ENCODE measurements around the gene GGTLC2.
"Not testable (repeated sequence)": the region's sequence is repeated elsewhere in the genome, so short reads cannot be mapped to it uniquely, and the experiment has no call there.

Gene GGTLC2

DNA sequence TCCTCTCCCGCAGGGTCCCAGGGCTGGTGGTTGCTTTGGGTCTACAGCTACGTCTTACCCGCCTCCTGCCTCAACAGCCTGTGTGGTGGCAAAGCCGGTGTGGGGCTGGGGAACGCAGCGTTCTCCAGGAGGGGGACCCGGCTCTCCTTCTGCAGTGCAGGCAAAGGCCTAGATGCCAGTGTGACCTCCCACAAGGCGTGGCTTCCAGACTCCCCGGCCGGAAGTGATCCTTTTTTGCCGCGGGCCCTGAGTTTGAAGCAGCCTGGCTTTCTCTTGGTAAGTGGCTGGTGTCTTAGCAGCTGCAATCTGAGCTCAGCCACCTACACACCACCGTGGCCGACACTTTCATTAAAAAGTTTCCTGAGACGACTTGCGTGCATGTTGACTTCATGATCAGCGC is 6.1 kb upstream of the GGTLC2 start:
- DNase-seq (ENCODE audit: low read depth in 2 of 2), result not testable (repeated sequence)

DNA sequence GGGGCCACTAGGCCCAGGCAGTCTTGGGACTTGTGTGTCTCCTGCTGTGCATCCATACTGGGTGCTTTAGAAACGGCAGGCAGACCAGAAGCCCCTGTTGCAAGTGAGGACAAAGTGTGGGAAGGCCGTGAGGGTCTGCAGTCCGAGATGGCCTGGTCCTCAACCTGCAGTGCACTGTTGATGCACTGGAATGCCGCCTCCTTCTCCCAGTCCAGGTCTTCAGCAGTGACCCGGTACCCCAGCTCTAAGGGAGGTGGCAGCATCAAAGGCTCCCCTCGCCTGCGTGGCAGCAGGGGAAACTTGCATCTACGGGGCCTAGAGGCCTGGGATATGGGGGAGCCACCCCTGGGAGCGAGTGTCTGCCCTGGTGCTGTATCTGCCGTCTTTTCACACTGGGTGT is 2.2 kb upstream of the GGTLC2 start:
- DNase-seq (ENCODE audit: low read depth in 2 of 2), result not testable (repeated sequence)

DNA sequence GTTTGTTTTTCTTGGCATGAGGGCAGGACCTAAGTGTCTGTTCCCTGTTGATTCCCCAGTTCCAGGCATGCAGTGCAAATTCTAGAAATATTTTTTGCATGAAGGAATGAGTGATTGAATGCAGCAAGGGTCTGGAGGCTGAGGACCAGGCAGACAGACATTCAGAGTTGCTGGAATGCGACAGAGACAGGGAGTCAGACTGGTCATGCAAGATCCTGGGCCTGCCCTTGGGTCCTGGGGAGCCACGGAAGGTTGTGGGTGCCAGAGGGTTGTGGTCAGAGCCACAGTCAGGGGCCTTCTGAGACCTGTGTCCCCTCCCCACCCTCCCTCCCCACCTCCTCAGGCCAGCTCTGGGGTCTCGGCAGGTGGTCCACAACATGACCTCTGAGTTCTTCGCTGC is 1.6 kb downstream of the GGTLC2 start:
- DNase-seq (ENCODE audit: low read depth in 2 of 2), result not testable (repeated sequence)

DNA sequence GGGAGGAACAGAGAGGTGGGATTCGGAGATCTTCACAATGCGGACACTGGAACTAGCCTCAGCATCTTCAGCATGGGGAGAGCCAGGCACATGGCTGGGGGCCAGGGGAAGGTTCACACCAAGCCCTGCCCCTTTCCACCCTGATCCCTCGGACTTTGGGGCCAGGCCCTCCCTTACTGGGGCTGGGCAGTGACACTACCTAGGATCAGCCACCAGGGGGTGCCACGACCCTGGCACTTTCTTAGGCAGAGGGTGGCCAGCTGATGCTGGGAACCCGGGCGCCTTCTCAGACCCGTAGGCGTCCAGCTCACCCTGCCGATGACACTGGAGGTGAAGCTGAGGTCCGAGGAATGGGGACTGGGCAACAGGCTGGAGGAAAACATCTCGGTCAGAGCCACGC is 3.5 kb downstream of the GGTLC2 start:
- DNase-seq (ENCODE audit: low read depth in 2 of 2), result not testable (repeated sequence)

DNA sequence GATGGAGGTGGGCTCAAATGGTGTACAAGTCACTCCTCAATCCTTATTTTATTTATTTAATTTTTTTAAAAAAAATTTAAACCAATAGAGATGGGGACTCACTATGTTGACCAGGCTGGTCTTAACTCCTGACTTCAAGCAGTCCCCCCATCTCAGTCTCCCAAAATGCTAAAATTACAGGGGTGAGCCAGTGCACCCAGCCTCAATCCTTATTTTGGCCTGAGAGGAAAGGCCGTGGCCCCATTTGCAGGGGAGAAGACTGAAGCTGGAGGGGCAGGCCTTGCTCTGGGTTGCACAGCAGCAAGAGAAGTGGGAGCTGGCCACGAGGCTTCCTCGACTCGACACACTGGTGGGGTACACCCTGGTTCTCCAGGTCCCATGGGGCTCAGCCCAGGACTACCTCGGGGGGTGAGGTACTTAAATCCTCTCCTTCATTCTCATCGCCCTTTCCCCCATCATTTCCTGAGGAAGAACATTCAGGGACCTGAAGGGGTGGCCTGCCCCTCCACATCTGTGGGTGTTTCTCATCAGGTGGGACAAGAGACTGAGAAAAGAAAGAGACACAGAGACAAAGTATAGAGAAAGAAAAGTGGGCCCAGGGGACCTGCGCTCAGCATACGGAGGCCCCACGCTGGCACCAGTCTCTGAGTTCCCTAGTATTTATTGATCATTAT is 4.6 kb downstream of the GGTLC2 start:
- not testable (repeated sequence) for DNase-seq (ENCODE audit: low read depth in 2 of 2)

DNA sequence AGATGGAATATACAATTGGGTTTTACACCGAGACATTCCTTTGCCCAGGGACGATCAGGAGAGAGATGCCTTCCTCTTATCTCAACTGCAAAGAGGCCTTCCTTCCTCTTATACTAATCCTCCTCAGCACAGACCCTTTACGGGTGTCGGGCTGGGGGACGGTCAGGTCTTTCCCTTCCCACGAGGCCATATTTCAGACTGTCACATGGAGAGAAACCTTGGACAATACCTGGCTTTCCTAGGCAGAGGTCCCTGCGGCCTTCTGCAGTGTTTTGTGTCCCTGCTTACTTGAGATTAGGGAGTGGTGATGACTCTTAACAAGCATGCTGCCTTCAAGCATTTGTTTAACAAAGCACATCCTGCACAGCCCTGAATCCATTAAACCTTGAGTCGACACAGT is 5.3 kb downstream of the GGTLC2 start:
- DNase-seq (ENCODE audit: low read depth in 2 of 2), result not testable (repeated sequence)

DNA sequence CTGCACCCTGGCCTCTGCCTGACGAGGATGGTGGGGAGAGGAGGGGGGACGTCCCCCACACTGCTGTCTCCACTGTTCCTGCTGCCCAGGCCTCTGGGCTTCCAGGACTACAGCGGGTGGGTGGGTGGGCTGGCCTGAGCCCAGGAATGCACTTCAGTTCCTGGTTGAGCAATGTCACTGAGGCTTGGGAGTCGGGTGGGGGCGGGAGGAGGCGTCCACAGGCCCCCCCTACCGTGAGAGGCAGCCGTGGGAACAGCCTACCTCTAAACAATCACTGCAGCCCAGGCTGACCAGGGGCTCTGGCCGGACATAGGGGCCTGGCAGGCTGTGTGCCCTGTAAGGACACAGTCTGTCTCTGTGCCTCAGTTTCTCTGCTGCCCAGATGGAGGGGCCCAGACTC is 6.0 kb downstream of the GGTLC2 start:
- DNase-seq (ENCODE audit: low read depth in 2 of 2), result not testable (repeated sequence)

DNA sequence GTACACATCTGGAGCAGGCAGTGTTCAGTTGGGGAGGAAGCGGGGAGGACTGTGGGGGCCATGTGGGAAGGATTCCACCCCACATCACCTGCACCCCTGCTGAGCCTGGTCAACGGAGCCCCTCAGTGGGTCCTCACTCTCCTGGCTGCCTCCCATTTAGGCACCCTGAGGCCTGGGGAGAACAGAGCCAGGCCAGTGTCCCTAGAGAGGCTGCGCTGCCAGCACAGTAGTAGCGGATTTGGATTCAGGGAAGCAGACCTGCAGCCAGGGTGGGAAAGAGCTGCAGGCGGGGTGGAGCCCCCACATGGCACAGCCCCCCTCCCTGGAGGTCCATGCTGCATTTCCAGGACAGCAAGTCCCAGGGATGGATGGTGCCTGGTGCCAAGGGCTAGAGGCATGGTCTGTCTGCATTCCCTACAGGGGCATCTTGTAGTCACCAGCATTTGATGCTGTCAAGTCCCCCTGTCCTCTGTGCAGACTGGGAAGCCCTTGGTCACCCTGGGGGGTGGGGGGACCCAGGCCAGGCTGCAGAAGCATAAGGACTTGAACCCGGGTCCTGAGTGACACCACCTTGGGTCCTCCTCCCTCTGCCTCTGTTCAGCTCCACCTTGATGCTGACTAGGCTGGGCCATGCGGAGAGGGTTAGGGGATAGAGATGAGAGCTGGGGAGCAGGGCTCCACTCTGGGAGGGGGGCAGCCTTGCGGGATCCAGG is 6.5 kb downstream of the GGTLC2 start:
- DNase-seq (ENCODE audit: low read depth in 2 of 2), result not testable (repeated sequence)

DNA sequence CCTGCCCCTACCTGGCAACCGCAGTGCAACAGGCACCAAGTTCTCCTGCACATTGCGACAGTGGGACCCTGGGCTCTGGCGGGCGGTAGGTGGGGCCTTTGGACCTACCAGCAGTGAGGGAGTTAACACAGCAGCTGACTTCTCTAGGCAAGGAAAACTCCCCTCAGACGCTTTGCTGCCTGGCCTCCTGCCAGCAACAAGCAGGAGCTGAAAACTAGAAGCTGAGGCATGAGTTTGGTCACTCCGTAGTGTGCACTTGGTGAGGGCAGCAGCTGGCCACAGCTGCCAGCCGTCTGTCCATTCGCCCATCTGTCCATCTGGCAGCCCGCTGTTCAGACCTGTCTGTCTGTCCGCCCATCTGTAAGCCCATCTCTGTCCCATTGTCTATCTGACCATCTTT is 7.2 kb downstream of the GGTLC2 start:
- not testable (repeated sequence) for DNase-seq (ENCODE audit: low read depth in 2 of 2)

DNA sequence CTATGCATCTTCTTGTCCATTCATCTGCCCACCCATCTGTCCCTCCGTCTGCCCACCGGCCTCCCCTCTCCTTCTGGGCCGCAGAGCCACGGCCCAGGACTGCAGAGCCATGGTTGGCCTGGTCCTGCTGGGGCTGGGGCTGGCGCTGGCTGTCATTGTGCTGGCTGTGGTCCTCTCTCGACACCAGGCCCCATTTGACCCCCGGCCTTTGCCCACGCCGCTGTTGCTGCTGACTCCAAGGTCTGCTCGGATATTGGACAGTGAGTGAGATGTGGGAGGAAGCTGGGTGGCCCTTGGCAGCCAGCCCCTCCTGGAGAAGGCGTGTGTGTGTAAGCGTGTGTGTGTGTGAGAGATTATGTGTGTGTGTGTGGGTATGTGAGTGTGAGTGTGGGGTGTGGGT is 7.7 kb downstream of the GGTLC2 start:
- not testable (repeated sequence) for DNase-seq (ENCODE audit: low read depth in 2 of 2)

DNA sequence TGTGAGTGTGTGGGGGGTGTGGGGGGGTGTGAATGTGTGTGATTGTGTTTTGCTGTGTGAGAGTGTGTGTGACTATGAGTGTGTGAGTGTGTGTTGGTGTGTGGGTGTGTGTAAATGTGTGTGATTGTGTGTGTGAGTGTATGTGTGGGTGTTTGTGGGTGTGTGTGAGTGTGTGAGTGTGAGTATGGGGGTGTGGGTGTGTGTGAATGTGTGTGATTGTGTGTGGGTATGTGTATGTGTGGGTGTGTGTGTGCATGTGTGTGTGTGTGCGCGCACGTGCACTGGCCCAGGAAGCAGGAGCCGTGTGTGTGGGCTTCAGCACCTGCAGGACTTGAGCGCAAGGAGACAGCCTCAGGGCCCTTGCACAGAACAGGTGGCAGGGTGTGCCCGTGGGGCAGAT is 8.2 kb downstream of the GGTLC2 start:
- not testable (repeated sequence) for DNase-seq (ENCODE audit: low read depth in 2 of 2)

DNA sequence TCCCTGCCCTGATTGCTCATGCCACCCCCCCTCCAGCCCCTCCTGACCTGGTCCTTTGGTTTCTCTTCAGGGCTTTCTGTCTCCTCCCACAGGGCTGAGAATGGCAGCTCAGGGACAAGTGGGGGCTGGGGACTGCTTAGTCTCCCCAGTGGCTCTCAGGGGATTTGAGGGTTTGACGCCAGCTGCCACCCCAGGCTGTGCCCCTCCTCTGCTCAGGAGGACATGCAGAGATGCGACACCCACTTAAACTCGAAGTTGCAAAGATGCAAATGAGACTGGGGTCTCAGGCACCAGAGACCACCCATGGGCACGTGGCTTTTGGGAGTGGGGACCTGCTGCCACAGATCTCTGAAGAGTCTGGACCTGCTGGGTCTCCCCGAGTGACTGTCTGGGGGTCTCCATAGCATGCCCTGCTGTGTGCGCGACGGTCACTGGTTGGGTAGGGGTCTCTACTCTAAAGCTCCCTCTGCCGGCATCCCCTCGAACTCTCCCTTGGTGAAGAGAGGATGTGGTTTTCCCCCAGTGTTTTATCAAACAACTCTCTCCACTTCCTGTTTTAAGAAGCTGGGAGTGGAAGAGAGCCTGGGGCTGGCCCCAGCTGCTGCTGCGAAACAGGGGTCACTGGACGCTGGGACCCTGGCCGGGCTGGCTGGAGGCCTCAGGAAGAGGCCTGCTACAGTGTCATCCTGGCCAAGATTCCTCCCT is 9.4 kb downstream of the GGTLC2 start:
- DNase-seq (ENCODE audit: low read depth in 2 of 2), result not testable (repeated sequence)

DNA sequence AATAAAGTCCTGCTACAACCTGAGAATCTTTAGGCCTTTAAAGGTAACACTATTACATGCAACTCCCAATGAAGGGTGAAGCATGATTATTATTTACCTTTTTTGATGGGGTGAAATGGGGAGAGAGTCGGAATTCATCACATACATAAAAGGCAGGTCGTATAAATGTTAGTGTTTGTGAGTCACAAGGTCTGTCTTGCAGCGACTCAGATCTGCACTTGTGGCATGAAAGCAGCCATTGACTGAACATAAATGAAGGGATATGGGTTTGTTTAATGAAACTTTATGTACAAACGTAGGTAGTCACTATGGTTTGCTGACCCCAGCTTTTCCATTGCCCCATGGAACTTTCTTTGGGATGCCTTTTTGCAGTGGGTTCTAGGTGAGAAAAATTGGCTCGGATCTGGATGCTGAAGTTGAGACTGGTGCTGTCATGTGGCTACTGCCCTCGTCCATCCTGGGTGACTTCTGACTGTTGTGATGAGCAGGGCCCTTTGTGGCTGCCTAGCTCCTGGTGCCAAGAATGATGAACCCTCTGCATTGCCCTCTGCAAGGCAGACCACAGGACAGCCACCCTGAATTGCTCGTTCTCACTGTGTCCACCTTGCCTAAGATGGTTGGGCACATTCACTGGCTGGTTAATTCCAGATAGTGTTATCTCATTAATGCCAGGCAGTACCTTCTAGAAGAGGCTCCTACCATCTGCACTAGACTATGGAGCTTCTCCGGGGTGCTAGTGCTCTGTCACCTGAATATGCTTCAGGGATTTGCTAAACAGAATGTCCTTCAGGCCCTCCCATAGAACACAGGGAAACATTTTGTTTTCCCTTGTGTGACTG is 11.3 kb downstream of the GGTLC2 start:
- no peak for DNase-seq (ENCODE audit: low read depth in 2 of 2)

DNA sequence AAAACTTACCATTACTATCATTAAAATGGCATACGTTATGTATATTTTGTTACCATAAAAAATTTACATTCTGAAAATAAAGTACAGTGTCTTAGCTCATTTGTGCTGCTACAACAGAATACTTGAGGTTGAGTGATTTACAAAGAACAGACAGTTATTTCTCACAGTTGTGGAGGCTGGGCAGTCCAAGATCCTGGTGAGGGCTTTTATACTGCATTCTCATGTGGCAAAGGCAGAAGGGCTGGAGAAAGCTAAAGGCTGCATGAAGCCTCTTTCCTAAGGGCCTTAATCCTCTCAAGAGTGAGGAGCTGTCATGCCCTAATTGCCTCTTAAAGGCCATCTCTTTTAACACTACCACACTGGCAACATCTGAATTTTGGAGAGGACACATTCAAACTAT is 13.3 kb downstream of the GGTLC2 start:
- DNase-seq (ENCODE audit: low read depth in 2 of 2), result no peak

DNA sequence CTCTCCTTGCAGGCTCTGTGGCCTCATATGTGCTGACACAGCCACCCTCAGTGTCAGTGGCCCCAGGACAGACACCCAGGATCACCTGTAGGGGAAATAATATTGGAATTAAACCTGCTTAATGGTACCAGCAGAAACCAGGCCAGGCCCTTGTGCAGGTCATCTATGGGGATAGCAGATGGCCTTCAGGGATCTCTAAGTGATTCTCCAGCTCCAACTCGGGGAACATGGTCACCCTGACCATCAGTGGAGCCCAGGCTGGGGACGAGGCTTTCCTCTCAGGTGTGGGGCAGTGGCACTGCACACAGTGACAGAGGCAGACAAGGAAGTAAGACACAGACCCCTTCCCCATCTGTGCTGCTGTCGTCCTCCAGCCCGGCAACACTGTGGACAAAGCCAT is 16.9 kb downstream of the GGTLC2 start:
- DNase-seq (ENCODE audit: low read depth in 2 of 2), result no peak

DNA sequence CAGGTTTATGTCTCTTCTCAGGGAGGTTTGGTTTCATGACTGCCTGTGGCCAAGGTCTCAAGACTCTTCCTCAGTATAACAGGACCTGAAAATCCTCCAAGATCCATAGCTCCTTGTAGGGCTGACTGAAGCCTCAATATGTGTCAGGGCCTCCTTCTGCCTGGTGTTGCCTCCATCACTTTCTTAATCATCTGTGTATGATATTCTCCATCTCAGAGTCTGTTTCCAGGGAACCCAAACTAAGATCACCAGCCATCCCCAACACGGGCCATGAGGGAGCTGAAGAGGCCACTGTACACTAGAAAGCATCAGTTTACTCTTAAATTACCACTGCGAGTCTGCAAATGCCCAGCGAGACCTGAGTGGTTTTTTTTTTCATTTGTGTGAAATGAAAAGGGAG is 17.7 kb downstream of the GGTLC2 start:
- DNase-seq (ENCODE audit: low read depth in 2 of 2), result no peak

DNA sequence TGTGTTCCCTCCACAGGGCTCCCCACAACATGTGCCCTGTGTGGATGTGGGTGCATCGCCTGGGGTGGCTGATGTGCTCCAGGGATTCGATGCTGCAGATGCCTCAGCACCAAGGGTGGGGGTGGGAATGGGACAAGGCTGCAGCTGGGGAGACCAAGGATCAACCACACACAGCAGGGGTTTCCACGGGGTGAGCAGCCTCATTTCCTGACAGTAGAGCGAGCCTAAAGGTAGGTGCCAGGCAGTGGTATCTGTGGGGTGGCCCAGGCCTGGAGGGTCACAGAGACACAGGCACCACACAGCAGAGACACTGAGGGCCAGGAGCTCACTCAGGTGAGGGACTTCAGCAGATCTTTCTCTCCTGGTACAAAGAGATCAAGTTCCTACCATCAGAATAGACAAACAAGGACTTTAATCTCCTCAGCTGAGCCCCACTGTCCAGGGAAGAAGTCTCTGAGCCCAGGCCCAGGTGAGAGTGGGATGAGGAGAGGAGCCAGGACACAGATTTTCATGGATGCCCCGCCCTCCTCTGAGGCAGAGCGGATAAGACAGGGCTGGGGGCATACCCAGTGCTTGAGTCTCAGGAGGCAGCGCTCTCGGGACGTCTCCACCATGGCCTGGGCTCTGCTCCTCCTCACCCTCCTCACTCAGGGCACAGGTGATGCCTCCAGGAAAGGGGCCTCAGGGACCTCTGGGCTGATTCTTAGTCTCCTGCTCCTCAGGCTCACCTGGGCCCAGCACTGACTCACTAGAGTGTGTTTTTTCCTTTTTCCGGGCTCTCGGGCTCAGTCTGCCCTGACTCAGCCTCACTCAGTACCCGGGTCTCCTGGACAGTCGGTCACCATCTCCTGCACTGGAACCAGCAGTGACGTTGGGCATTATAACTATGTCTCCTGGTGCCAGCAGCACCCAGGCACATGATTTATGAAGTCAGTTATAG is 19.7 kb downstream of the GGTLC2 start:
- DNase-seq (ENCODE audit: low read depth in 2 of 2), result no peak

DNA sequence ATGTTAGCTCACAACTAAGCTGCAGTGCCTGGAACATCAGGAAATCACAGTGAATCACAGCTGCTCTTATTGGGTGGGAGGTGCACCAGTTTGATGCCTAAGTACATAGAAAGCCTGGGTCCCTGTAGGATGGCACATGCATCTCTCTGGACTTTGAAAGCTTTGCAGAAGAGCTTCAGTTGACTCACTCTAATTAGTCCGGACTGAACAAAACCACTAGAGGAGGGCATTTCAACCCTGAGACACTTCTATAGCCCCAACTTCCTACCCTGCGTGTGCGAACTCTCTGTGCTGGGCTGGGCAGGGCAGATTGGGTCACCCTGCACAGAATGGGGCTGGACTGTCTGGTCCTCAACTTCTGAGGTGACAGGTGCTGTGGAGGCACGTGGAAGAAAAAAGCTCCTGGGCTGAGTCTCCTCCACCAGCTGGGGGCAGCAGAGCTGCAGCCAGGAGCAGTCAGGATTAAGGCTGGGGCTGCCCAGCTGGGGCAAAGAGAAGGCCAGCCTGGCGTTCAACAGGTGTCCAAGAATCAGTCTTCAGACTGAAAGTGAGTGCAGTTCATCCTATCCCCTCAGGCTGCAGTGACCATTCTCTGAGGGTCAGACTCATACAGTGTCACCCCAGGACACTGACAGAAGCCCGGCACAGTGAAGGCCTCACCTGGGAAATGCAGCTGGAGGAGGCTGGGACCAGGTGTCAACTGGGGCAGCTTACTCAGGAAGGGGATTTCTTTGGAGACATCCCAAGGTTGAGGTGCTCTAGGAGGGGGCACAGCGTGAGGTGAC is 22.1 kb downstream of the GGTLC2 start:
- DNase-seq (ENCODE audit: low read depth in 2 of 2), result no peak

DNA sequence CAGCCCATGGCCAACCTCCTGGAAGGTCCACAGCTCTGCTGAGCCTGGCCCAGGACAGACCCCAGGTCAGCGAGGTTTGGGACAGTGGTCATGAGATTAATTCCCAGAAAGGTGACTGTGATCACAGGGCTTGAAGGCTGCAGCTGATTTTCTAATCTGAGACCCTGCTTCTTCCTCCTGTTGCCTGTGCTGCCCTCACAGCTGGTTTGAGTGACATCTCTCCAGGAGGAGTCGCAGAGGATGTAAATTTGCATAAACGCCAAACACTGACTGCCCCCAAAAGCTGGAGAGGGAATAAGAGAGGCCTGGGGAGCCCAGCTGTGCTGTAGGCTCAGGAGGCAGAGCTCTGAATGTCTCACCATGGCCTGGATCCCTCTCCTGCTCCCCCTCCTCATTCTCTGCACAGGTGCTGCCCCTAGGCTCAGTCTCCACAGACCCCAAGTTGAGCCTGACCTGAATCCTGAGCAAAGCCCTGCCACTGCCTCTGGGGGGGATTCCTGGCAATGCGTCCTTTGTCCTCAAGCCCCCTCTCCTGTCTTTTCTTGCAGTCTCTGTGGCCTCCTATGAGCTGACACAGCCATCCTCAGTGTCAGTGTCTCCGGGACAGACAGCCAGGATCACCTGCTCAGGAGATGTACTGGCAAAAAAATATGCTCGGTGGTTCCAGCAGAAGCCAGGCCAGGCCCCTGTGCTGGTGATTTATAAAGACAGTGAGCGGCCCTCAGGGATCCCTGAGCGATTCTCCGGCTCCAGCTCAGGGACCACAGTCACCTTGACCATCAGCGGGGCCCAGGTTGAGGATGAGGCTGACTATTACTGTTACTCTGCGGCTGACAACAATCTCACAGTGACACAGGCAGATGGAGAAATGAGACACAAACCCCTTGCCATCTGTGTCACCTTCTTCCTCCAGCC is 23.8 kb downstream of the GGTLC2 start:
- DNase-seq (ENCODE audit: low read depth in 2 of 2), result no peak

All from stimulated activated CD8-positive, alpha-beta memory T cell treated with anti-CD3 and anti-CD28 coated beads, Interleukin-2, amount 100 ng/mL, for 1 hour (primary cell).